Glomerular visceral epithelial cell (primary cell): ENCODE data around the gene LRRC70.
"Not testable (repeated sequence)": the region's sequence is repeated elsewhere in the genome, so short reads cannot be mapped to it uniquely, and the experiment has no call there.

Experiments used
- DNase-seq: peaks from one replicate; pipeline ENCODE4 v3.0.0-alpha.2; 2016; ENCODE audit errors: extremely low spot score

LRRC70 gene

DNA sequence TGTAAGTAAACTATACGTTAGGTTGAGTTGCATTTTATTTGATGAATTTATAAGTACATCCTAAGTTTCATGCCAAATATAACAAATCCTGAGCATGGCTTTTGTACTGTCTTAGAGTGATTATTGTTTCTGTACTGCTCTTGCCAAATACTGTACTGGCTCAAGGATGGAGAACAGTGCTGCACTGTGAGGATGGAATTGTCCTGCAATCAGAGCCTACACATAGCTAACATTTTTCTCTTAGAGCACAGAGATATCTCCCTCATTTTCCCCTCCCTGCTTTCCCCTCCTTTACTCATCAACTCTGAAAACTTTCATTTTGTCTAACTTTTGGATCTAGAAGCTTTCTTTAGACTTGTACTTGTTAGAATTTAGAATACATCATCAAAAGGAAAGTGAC is 28.3 kb downstream of the LRRC70 start:
- no peak for DNase-seq

GRCh38 chr5:62607615-62608014 is 29.0 kb downstream of the LRRC70 start:
- DNase-seq: no peak

- DNase-seq: no peak
Observed at GRCh38 chr5:62608529-62609511, 30.2 kb downstream of the LRRC70 start.

DNA sequence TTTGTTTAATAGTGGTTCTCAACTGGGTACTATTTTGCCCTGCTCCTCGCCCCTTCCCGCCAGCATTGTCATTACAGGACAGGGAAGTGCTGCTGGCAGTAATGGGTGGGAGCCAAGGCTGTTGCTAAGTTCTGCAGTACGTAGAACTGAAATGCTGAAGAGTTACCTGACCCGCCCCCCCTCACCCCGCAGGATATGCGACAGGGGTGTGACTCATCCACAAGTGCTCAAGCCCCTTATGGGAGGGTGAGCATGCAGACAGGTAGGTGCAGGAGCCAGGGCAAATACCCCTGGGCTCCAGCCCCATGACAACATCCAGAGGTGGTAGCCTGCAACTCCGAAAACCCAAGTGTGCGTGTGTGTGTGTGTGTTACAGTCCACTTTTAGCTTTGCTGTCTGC is 35.7 kb downstream of the LRRC70 start:
- no peak for DNase-seq

GRCh38 chr5:62616615-62617277 is 38.1 kb downstream of the LRRC70 start:
- no peak for DNase-seq

DNA sequence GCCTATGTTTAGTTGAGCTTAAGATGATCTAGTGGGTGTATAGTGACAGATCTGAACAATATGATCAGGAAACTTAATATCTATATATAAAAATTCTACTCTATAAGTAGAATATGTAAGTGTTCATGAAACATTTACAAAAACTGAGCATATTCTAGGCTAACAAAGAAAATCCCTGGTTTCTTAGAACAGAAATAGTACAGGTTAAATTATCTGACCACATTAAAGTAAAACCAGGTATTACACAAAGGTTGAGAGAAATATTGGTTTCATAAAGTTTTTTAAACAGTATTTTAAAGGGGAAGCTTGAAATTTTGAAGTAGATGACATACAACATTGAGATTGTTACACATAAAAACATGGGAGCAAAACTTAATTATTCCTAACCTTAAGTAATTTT is 39.3 kb downstream of the LRRC70 start:
- DNase-seq: no peak

GRCh38 chr5:62620761-62621160 is 42.1 kb downstream of the LRRC70 start:
- DNase-seq: no peak

GRCh38 chr5:62621280-62621679 is 42.7 kb downstream of the LRRC70 start:
- DNase-seq: no peak

DNA sequence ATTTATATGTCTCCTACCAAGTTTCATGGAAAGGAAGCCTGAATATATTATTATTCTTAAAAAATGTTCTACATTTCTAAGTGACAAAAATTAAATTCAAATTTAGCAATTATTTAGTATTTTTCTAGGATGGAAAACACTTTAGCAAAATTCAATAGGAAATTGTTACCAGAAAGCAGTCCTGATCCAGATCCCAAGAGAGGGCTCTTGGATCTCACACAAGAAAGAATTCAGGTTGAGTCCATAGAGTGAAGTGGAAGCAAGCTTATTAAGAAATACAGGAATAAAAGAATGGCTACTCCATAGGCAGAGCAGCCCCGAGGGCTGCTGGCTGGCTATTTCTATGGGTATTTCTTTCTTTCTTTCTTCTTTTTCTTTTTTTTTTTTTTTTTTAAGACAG is 44.7 kb downstream of the LRRC70 start:
- DNase-seq: no peak

- DNase-seq: not testable (repeated sequence)
Observed at GRCh38 chr5:62624436-62624835, 45.8 kb downstream of the LRRC70 start.

GRCh38 chr5:62626534-62626933 is 47.9 kb downstream of the LRRC70 start:
- DNase-seq: no peak

DNA sequence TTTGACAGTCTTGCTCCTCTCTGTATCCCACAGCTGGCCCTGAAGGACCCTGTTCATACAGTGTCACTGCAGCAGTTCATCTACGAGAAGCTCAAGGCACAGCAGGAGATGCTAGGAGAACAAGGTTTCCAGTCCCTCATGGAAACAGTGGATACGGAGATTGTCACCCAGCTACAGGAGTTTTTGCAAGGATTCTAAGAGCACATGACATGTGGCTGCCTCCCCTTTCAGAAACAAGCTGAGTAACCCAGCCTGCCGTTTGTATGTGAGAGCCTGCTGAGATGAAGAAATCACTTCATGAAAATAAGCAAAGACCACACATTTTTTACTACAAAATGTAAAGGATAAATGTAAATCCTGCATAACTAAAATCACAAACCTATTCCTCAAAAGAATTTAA is 48.5 kb downstream of the LRRC70 start:
- no peak for DNase-seq

DNA sequence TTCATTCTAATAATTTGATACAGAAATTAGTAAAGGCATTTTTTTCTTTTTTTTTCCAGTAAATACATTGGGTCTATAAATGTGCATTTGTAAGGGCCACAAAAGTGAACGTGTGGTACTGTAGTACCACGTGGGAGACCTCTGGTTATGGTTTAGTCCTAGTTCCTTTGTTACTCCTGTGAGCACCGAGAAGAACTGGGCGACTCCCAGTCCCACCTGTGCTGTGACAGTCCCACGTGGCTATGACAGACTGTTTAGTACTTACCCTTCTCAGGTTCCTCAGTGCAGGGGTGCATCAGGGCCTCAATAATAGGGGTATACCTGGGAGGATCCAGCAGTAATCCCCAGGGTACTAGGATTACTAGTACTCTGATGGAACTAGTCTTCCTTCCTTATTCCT is 49.3 kb downstream of the LRRC70 start:
- no peak for DNase-seq
